ENCODE measurements around the gene BCL2L1.

The BCL2L1 gene

GRCh38 chr20:31643522-31643921, 79.1 kb downstream of the BCL2L1 start:
- no peak overlapping the region for H3K4me2 ChIP-seq (ENCODE audit: low read length)
- no peaks in the 10 kb centered on the region for H4K20me1 ChIP-seq (ENCODE audit: insufficient read depth, low read length)
- H3K9ac ChIP-seq (ENCODE audit: low read length) = no peak overlapping the region
- H3K4me3 ChIP-seq (ENCODE audit: low read depth, low read length, poor library complexity, severe bottlenecking) = no peak overlapping the region
- no peaks in the 10 kb centered on the region for H3F3A ChIP-seq (ENCODE audit: insufficient read depth, low read length)
- peaks cover 6% of the 10 kb centered on the region; the same call in 1 of the 2 replicates for H3K27me3 ChIP-seq (ENCODE audit: insufficient read depth, low read length)
- H2AFZ ChIP-seq (ENCODE audit: low read length) = no peak overlapping the region
- H3K36me3 ChIP-seq (ENCODE audit: insufficient read depth, low read length) = no peaks in the 10 kb centered on the region
- H3K79me2 ChIP-seq (ENCODE audit: insufficient read depth, low read length) = no peaks in the 10 kb centered on the region
- H3K4me1 ChIP-seq (ENCODE audit: insufficient read depth, low read length, severe bottlenecking) = no peaks in the 10 kb centered on the region
- no peak overlapping the region for H3K27ac ChIP-seq (ENCODE audit: low read depth, low read length, poor library complexity, severe bottlenecking)
- H3K9me3 ChIP-seq (ENCODE audit: low read length) = no peaks in the 10 kb centered on the region
- TF ChIP-seq CTCF (IDR thresholded peaks at IDR 0.05; ENCODE audit: low read length) = no peak
- no peaks in the 10 kb centered on the region for H3K9me2 ChIP-seq (ENCODE audit: low read depth, low read length)

DNA sequence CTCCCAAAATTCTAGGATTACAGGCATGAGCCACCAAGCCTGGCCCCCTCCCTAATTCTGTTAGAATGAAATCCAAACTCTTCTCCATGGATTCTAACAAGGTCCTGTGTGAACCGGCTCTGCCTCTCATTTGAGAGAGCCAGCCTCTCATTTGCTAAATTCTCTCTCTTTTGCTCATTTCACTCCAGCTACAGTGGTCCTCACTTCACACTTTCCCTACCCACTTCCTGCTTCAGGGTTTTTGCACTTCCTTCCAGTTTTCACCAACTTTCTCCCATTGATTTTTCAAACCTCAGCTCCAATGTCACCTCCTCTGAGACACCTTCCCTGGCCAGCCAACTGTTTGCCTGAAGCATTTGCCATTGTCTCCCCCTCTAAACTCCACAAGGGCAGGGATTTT, 79.8 kb downstream of the BCL2L1 start:
- H4K20me1 ChIP-seq (ENCODE audit: insufficient read depth, low read length) = no peaks in the 10 kb centered on the region
- H2AFZ ChIP-seq (ENCODE audit: low read length) = no peak overlapping the region
- H3K4me3 ChIP-seq (ENCODE audit: low read depth, low read length, poor library complexity, severe bottlenecking) = no peak overlapping the region
- no peak for TF ChIP-seq EZH2 (IDR thresholded peaks at IDR 0.05; ENCODE audit: borderline replicate concordance, low read length)
- TF ChIP-seq CTCF (IDR thresholded peaks at IDR 0.05; ENCODE audit: low read length) = no peak
- no peaks in the 10 kb centered on the region for H3F3A ChIP-seq (ENCODE audit: insufficient read depth, low read length)
- H3K4me1 ChIP-seq (ENCODE audit: insufficient read depth, low read length, severe bottlenecking) = no peaks in the 10 kb centered on the region
- no peaks in the 10 kb centered on the region for H3K79me2 ChIP-seq (ENCODE audit: insufficient read depth, low read length)
- H3K9me2 ChIP-seq (ENCODE audit: low read depth, low read length) = no peaks in the 10 kb centered on the region
- H3K27ac ChIP-seq (ENCODE audit: low read depth, low read length, poor library complexity, severe bottlenecking) = no peak overlapping the region
- no peak overlapping the region for H3K4me2 ChIP-seq (ENCODE audit: low read length)
- H3K27me3 ChIP-seq (ENCODE audit: insufficient read depth, low read length) = peaks cover 6% of the 10 kb centered on the region; the same call in 1 of the 2 replicates
- H3K9ac ChIP-seq (ENCODE audit: low read length) = no peak overlapping the region
- H3K36me3 ChIP-seq (ENCODE audit: insufficient read depth, low read length) = no peaks in the 10 kb centered on the region
- H3K9me3 ChIP-seq (ENCODE audit: low read length) = no peaks in the 10 kb centered on the region

- Histone ChIP-seq H3K27me3 (ENCODE audit: insufficient read depth, low read length) (peaks cover 6% of the 10 kb centered on the region; the same call in 1 of the 2 replicates), H3K27ac (ENCODE audit: low read depth, low read length, poor library complexity, severe bottlenecking) (no peak overlapping the region), H3F3A (ENCODE audit: insufficient read depth, low read length) (no peaks in the 10 kb centered on the region), H3K9ac (ENCODE audit: low read length) (no peak overlapping the region), H3K36me3 (ENCODE audit: insufficient read depth, low read length) (no peaks in the 10 kb centered on the region), H2AFZ (ENCODE audit: low read length) (no peak overlapping the region), H3K79me2 (ENCODE audit: insufficient read depth, low read length) (no peaks in the 10 kb centered on the region), H3K4me1 (ENCODE audit: insufficient read depth, low read length, severe bottlenecking) (no peaks in the 10 kb centered on the region), H3K4me2 (ENCODE audit: low read length) (no peak overlapping the region), H3K9me2 (ENCODE audit: low read depth, low read length) (no peaks in the 10 kb centered on the region), H3K9me3 (ENCODE audit: low read length) (no peaks in the 10 kb centered on the region), H4K20me1 (ENCODE audit: insufficient read depth, low read length) (no peaks in the 10 kb centered on the region), H3K4me3 (ENCODE audit: low read depth, low read length, poor library complexity, severe bottlenecking) (no peak overlapping the region)
- TF ChIP-seq EZH2 (IDR thresholded peaks at IDR 0.05; ENCODE audit: borderline replicate concordance, low read length) (no peak), CTCF (IDR thresholded peaks at IDR 0.05; ENCODE audit: low read length) (no peak)
Measured at GRCh38 chr20:31641391-31641790, 81.3 kb downstream of the BCL2L1 start.

Data from OCI-LY1 (cell line).